ENCODE data around the gene FOXL2.

GRCh38 chr3:138974462-138974861 is 27.5 kb upstream of the FOXL2 start:
- TF ChIP-seq CTCF (IDR thresholded peaks at IDR 0.05 in 4 of 5, conservative IDR thresholded peaks at IDR 0.05 in 1 of 5) = no peak
- TF ChIP-seq POLR2A (IDR thresholded peaks at IDR 0.05) = no peak

Data from gastrocnemius medialis (tissue), 4 donors.